ENCODE data around the gene CFAP251. TPM values are rescaled to one million over a fixed set of nuclear protein-coding genes. Genes with fewer than 3 reads are reported as not detected.

Gene CFAP251
- total RNA-seq, 1 experiment from 2014 or later = 3.2 TPM

DNA sequence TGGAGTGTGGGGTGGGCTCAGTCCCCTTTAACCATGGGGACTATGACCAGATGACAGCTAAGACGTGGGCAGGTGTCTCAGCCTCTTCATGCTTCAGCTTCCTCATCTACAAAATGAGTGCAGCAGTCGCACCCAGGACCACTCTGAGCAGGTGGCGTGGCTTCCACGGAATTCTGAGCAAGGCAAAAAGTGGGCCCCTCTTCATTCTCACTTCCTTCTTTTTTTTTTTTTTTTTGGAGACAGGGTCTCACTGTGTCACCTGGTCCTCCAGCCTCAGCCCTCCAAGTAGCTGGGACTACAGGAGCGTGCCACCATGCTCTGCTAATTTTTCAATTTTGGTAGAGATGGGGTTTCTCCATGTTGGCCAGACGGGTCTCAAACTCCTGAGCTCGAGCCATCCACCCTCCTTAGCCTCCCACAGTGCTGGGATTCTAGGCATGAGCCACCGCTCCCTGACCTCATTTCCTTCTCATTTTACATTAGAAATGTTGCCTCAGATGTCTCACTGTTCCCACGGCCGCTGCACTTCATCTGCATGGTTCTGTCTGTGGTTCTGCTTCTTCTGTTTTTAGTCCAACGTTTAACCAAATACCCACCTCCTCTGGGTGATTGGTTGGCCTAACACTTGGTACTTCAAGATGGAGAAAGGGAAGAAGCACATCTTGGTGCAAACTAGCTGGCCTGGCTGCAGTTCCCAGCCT, 61.9 kb downstream of the CFAP251 start:
- no peak overlapping the region for H2AFZ ChIP-seq (ENCODE audit: low read length)
- no peaks in the 10 kb centered on the region for H3K4me1 ChIP-seq (ENCODE audit: insufficient read depth, low read length)
- H3K9ac ChIP-seq (ENCODE audit: low read length) = no peak overlapping the region
- no peak for TF ChIP-seq CTCF (conservative IDR thresholded peaks at IDR 0.05; ENCODE audit: low read depth, low read length)
- TF ChIP-seq EZH2 (IDR thresholded peaks at IDR 0.05; ENCODE audit: low read length, unreplicated experiment) = no peak
- no peak for TF ChIP-seq EZH2phosphoT487 (IDR thresholded peaks at IDR 0.05; ENCODE audit: borderline replicate concordance, low read length)
- no peak overlapping the region for H3K27ac ChIP-seq (ENCODE audit: low read length)
- H3K36me3 ChIP-seq (ENCODE audit: low read depth, low read length) = no peaks in the 10 kb centered on the region
- no peaks in the 10 kb centered on the region for H3K79me2 ChIP-seq (ENCODE audit: low read length)
- H3K4me3 ChIP-seq (ENCODE audit: low read length) = no peak overlapping the region
- no peaks in the 10 kb centered on the region for H3K9me3 ChIP-seq (ENCODE audit: low read length)
- no peaks in the 10 kb centered on the region for H3K9me2 ChIP-seq (replicated peaks; ENCODE audit: low read length)
- ChIA-PET CTCF (no interaction called here), POLR2A (ENCODE audit: unreplicated experiment) (no interaction called here)
- BruUV-seq (replicated peaks) = no TSS peak
- no peaks in the 10 kb centered on the region for H3F3A ChIP-seq (ENCODE audit: low read length, unreplicated experiment)
- H3K4me2 ChIP-seq (ENCODE audit: low read length) = no peak overlapping the region
- H3K27me3 ChIP-seq (ENCODE audit: low read length) = no peaks in the 10 kb centered on the region
- intact Hi-C loops (cut with micrococcal nuclease) = no loop called here
- DNase-seq (no peak), ATAC-seq (no peak)
- no peaks in the 10 kb centered on the region for H4K20me1 ChIP-seq (ENCODE audit: low read length)

- no peaks in the 10 kb centered on the region for H4K20me1 ChIP-seq (ENCODE audit: low read length)
- DNase-seq = no peak
- ATAC-seq = no peak
- ChIA-PET POLR2A (ENCODE audit: unreplicated experiment) (no interaction called here), CTCF (no interaction called here)
- no peaks in the 10 kb centered on the region for H3K9me2 ChIP-seq (replicated peaks; ENCODE audit: low read length)
- intact Hi-C loops (cut with micrococcal nuclease) = no loop called here
- no peaks in the 10 kb centered on the region for H3K79me2 ChIP-seq (ENCODE audit: low read length)
- H3K9ac ChIP-seq (ENCODE audit: low read length) = no peak overlapping the region
- no peak overlapping the region for H3K27ac ChIP-seq (ENCODE audit: low read length)
- no peaks in the 10 kb centered on the region for H3K36me3 ChIP-seq (ENCODE audit: low read depth, low read length)
- H3K4me1 ChIP-seq (ENCODE audit: insufficient read depth, low read length) = no peaks in the 10 kb centered on the region
- TF ChIP-seq EZH2phosphoT487 (IDR thresholded peaks at IDR 0.05; ENCODE audit: borderline replicate concordance, low read length) (no peak), EZH2 (IDR thresholded peaks at IDR 0.05; ENCODE audit: low read length, unreplicated experiment) (no peak), CTCF (conservative IDR thresholded peaks at IDR 0.05; ENCODE audit: low read depth, low read length) (no peak)
- no peaks in the 10 kb centered on the region for H3F3A ChIP-seq (ENCODE audit: low read length, unreplicated experiment)
- no peaks in the 10 kb centered on the region for H3K27me3 ChIP-seq (ENCODE audit: low read length)
- no peak overlapping the region for H3K4me3 ChIP-seq (ENCODE audit: low read length)
- no TSS peak for BruUV-seq (replicated peaks)
- no peak overlapping the region for H3K4me2 ChIP-seq (ENCODE audit: low read length)
- no peak overlapping the region for H2AFZ ChIP-seq (ENCODE audit: low read length)
- no peaks in the 10 kb centered on the region for H3K9me3 ChIP-seq (ENCODE audit: low read length)
Observed at GRCh38 chr12:121980892-121981272, 62.5 kb downstream of the CFAP251 start.

GRCh38 chr12:121981456-121981855, 63.1 kb downstream of the CFAP251 start:
- DNase-seq = no peak
- Histone ChIP-seq H3K4me3 (ENCODE audit: low read length) (no peak overlapping the region), H3K9ac (ENCODE audit: low read length) (no peak overlapping the region), H3K79me2 (ENCODE audit: low read length) (no peaks in the 10 kb centered on the region), H4K20me1 (ENCODE audit: low read length) (no peaks in the 10 kb centered on the region), H3K4me2 (ENCODE audit: low read length) (no peak overlapping the region), H3F3A (ENCODE audit: low read length, unreplicated experiment) (no peaks in the 10 kb centered on the region), H3K9me2 (replicated peaks; ENCODE audit: low read length) (no peaks in the 10 kb centered on the region), H3K27ac (ENCODE audit: low read length) (no peak overlapping the region), H2AFZ (ENCODE audit: low read length) (no peak overlapping the region), H3K36me3 (ENCODE audit: low read depth, low read length) (no peaks in the 10 kb centered on the region), H3K9me3 (ENCODE audit: low read length) (no peaks in the 10 kb centered on the region), H3K4me1 (ENCODE audit: insufficient read depth, low read length) (no peaks in the 10 kb centered on the region), H3K27me3 (ENCODE audit: low read length) (no peaks in the 10 kb centered on the region)
- CTCF ChIA-PET = no interaction called here
- no peak for TF ChIP-seq EZH2phosphoT487 (IDR thresholded peaks at IDR 0.05; ENCODE audit: borderline replicate concordance, low read length)
- TF ChIP-seq EZH2 (IDR thresholded peaks at IDR 0.05; ENCODE audit: low read length, unreplicated experiment) = no peak
- TF ChIP-seq CTCF (conservative IDR thresholded peaks at IDR 0.05; ENCODE audit: low read depth, low read length) = no peak
- no peak for ATAC-seq
- no TSS peak for BruUV-seq (replicated peaks)
- POLR2A ChIA-PET (ENCODE audit: unreplicated experiment) = no interaction called here
- intact Hi-C loops (cut with micrococcal nuclease) = no loop called here
